ENCODE data around the gene GDPD5.

GDPD5 gene

DNA sequence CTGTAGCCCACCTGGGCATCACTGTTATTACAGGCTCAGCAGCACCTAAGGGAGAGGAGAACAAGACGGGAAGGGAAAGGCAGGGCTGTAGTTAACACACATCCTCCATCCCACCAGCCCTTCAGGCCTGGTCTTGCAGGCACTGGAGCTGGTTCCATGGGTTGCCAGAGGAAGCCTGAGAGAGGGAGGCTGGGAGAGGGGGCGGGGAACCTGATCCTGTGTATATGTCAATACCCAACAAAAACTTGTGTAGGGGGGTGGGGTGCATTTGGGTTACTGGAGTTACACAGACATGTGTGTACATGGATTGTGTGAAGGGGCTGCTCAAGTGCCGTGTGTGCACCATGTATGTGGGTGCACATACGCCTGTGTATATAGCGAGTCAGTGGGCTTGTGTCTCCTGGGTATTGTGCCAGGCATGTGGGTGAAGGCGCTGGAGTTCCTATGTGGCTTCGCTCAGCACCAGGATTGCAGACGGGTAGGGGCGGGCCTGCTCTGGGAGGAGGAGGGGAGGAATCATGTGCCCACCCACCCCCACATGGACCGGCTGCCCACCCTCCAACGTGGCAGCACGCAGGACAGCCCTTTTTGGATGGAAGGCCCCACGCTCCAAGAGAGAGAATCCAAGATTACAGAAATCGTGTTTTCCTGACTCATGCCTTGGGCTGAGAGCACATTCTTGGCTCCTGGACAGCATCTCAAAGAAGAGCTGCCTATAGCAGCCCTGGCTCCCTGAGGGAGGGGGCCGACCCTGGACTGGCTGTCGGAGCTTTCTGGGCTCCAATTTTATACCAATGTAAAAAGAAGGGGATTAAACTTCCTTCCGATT is 32.1 kb upstream of the GDPD5 start:
- no peak for DNase-seq

DNA sequence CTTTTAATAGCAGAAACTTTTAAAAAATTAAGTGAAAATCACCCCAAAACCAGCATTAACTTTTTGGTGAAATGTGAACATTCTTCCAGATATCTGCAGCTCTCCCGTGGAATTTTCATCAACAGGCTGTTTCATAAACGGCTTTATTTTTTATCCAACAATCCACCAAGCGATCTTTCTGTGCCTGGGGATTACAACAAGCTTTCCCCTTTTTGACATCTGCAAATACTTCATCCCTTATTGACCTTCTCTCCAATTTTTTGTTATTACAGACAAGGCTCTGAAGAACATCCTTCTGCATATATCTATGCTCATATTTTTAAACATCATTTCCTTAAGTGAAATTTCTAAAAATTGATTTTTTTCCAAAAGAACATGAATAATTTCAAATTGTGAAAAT is 30.5 kb upstream of the GDPD5 start:
- no peak for DNase-seq

DNA sequence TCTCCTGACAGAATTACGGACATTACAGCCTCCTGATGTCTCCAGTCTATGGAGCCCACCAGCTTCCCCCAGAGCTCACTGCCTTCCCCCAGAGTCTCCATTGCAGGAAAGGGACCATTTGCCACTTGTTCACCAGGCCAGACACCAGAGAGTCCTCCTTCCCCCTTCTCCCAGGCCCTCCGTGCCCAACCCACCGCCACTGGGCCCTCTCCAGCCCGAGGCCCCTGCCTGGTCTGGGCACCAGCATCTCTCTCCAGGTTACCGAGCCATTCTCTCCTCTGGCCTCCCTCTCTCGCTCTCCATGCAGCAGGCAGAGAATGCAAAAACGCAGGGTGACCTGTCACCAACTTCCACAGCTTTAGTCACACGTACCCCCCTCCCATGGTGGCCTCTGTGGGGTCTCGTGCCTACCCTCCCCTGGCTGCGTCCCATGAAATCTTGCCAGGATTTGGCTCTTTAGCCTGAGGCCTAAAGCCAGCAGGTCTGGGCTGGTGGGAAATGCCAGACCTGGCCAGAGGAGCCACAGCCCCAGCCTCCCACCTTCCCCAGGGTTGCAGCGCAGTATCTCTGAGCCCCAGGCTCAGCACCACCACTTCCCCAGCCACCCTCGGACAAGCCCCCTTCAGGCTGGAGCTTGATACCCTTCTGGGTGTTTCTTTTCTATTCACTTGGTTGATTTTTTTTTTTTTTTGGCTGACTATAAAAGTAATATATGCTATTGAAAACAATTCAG is 29.5 kb upstream of the GDPD5 start:
- DNase-seq: no peak

DNA sequence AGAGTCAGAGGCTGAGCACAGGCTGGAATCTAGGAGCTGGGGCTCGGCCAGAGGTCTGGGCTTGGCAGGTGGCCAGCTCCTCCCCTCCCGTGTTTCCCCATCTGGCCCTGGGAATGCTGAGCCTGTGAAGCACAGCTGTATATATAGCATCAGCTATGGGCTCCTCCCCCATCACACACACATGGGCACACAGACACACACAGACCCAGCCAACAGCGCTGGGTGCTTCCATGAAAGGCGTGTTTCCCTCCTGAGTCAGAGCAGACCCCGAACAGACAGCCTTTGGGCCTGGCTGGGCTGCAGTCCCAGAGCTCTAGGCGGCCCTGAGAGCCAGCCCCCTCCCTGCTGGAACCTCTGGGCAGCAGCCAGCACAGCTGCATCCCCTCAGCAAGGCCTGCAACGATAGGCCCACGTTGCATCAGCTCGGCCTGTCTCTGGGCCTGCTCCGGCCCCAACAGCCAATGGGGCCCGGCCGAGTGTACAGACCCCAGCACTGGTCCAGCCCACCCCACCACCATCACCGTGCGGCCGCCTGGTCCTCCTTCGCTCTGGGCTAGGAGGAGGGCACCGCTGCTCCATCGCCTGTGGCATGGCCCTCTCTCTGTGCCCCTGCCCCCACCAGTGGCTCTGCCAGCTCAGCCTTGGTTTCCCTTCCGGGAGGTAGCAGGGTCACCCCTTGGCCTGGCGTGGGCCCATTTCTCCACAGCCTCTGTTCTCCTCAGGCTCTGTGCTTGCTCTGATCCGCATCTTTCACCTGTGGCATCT is 28.7 kb upstream of the GDPD5 start:
- DNase-seq: no peak

DNA sequence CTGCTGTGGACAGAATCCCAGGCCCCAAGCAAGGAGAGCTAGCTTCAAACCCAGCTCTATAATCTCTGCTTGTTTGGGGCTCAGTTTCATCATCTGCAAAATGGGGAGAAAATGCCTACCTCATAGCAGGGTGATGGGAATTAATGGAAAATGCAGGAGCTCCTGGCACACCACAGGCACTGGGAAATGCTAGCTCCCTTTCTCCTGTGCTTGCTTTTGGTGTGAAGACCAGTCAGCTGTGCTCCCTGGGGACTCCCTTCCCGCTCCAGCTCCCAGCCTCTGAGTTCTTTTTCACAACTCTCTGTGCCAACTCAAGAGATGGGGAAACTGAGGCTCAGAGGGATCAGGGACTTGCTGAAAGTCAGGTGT is 28.1 kb upstream of the GDPD5 start:
- DNase-seq: no peak

DNA sequence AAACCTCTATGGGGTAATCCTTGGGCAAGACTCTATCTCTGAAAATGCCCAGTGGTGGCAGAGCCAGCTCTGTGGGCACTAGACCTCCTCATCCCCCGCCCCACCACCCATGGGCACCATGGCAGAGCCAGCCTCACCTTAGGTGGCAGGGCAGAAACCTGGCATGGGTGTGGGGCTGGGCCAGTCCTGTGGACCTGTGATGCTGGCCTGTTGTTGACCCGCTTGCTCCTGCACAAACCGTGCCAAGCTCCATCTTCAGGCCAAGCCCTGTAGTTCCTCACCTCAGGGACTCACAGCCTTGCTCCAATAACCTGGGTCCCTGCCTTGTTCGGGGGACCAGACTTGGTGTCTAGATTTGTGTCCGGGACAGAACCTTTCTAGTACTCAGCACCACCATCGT is 27.4 kb upstream of the GDPD5 start:
- DNase-seq: no peak

DNA sequence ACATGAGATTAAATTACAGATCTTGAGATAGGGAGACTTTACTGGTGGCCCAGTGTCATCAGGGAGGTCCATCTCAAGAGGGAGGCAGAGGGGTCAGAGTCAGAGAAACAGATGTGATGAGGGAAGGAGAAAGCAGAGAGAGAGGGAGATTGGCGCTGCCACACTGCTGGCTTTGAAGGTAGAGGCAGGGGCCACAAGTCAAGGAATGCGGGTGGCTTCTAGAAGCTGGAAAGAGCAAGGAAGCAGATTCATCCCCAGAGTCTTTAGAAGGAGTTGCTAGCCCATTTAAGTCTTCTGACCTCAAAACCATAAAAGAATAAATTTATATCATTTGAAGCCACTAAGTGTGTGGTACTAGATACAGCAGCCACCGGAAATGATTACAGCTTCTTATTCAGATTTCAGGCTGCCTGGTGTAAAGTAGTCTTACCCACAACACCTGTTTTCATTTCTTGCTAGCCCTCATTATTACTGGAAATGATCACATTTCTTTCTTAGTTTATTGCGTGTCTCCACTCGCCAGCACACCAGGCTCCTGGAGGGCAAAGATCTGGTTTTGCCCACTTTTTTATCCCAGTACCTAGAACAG is 23.7 kb upstream of the GDPD5 start:
- DNase-seq: no peak

DNA sequence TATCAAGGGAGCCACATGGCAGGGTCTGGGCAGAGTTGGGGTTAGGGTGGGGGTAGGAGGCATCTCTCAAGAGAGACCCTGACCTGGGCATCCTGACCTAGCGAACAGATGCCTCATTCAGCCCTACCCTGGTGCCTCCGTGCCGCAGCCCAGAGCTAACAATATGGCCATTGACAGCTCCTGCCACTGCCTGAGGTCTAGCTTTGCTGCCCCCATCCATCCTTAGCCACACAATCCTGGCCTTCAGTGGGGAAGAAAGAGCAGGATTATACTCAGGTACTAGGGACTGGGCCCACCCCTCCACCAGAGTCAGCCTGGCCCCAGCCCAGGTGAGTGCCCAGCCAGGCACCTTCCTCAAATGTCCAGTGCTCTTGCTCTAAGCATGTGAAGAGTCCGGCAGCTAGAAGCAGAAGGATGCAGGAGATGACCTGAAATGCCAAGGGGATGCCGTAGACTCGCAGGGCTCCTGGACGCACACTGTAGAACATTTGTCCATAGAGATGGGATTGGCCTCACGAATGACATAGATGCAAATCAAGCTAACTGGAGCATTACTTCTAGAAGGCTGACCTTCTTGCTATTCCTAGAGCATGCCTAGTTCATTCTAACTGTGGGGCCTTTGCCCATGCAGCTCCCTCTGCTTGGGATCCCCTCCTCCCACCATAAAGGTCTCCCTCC is 23.0 kb upstream of the GDPD5 start:
- no peak for DNase-seq

DNA sequence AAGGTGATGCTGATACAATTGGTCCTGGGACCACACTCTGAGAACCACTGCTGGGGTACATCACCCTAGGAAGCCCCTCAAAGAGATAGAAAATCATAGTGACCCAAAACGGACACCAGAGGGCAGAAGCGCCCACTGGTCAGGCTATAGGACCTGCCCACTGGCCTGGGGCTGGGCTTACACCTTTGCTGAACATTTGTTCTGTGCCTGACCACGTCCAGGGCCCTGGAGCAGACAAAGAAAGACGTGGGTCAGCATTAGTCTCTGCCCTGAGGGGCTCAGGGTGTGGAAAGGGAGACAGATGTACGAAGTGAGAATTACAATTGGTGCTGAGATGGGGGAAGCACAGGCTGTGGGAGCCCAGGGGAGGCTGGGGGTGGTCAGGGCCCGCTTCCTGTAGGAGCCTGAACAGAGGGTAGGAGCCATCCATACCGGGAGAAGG is 21.9 kb upstream of the GDPD5 start:
- DNase-seq: no peak

DNA sequence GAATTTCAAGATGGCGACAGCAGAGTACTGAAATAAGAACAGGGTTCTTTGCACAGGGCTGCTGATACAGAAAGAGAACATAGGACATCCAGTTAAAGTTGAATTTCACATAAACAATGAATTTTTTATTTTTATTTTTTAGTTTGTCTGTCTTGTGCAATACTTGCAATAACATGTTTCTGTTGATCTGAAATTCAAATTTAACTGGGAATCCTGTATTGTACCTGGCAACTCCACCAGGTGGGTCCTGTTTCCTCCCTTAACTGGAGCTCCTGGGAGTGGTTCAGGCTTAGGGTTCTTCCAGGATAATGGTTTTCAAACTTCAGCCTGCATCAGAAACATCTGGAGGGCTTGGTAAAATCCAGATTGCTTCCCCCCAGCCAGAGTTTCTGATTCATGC is 21.4 kb upstream of the GDPD5 start:
- DNase-seq: no peak

DNA sequence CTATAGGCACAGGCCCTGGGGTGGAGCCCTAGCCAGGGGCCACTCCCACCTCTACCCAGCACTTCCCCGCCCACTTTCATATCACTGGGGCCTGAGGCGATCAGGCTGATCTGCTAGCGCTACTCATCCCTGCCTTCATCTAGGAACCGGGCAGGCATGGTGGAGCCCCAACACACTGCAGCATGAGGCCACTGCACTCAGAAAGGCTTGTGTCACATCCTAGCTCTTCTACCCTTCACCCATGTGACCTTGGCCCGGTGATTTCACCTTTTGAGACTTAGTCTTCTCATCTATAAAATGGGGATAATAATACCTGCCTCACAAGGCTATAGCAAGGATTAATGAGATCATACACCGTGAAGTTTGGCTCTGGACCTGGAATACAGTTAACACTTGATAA is 18.1 kb upstream of the GDPD5 start:
- no peak for DNase-seq

DNA sequence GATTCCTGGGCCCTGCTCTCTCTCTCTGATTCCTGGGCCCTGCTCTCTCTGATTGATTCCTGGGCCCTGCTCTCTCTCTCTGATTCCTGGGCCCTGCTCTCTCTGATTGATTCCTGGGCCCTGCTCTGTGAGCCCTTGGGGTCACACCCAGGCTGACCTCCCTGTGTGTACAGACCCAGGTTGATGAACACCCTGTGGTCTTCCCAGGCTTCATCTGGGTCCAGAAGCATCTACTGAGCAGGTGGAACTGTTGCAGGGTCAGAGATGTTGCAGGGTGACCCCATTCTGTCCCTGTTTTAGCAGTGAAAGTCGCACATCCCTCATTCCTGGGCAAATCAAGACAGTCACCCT is 16.3 kb upstream of the GDPD5 start:
- DNase-seq: no peak

DNA sequence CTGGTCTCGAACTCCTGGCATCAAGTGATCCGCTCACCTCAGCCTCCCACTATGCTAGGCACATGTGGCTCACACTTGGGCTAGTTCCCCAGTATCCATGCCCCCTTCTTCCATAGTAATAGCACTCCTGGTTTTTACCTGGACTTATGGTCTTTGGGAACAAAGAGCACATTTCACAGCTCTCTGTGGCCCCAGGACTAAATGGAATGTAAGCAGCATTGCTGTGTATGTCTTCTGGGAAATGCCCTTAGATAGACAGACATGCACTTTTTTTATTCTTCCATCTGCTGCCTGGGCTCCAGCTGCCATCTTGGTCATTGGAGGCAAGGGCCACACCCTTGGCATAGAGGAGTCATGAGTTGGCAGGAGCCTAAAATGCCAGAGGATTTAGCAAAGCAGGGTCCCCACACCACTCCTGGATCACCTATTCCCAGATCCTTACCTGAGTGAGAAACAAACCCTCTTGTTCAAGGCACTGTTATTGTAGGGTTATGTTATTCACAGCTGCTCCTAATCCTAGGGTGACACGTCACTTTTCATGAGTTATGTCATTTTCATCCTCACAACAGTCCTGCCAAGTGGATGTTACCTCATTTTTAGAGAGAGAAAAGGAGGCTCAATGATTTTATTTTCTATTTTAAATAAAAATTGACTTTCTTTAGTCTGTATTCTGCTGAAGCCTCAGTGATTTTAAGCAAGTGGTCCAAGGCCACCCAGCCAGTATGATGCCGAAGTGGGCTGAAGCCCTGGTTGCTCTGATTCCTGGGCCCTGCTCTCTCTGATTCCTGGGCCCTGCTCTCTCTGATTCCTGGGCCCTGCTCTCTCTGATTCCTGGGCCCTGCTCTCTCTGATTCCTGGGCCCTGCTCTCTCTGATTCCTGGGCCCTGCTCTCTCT is 15.7 kb upstream of the GDPD5 start:
- no peak for DNase-seq

DNA sequence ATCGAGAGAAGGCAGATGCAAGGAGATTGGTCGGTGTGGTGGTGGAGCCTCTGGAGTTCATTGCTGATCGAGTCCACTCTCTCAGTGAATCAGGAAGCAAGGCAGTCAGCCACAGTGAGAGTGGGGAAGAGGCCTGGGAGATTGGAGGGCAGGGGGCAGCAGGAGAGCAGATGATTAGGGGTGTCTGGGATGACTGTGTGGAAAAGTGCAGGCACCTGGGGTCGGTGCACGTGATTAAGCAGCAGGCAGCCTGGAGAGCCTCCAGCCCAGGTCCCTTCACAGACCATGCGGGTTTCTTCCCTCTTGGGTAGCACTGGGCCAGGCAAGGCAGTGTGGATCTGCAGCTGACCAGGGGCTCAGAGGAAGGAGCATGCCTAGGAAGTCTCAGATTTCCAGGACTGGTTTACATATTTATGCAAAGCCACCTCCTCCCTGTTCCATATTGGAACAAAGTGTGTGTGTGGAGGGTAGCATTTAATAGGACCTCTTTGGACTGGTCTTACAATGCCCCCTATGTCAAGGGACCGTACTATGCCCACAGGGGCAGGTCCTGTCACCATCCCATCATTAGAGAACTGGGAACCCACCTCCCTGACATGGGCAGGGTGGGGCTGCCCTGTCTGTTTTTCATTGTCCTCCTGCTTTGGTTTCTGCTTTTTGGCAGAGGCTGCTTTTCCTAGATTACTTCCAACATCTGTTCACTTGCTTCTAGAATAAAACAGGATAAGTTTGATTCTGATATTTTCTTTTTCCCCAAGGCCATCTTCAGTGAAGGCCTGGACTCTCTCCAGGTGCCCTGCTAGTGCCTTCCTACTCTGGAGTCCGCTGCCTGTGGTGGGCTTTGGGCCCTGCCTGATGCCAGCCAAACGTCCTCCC is 14.0 kb upstream of the GDPD5 start:
- no peak for DNase-seq

DNA sequence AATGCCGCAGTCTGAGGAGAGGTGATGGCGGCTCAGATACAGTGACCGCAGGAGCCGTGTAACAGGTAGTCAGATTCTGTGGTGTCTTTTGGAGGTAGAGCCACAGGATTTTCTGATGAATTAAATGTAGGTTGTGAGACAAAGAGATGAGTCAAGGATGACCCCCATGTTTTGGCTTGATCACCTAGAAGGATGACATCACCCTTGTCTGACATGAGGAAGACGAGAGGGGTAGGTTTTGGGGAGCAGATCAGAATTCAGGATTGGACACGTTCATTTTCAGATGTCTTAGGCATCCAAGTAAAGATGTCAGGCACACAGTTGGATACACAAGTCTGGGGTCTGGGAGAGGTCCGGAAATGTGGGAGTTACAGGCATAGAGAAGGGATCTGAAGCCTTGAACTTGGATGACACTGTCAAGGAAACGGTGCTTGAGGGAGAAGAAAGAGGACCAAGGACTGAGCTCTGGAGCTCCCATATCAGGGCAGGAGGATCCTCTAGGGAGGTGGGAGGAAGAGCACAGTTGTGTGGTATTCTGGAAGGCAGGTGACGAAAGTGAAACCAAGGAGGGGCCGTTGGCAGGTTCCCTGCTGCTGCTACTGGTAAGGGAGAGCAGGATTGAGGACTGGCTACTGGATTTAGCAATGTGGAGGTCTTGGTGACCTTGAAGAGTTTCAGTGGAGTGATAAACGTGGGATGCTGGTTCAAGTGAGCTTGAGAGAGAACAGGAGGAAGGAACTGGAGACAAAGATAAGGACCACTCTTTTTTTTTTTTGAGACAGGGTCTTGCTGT is 12.6 kb upstream of the GDPD5 start:
- no peak for DNase-seq

DNA sequence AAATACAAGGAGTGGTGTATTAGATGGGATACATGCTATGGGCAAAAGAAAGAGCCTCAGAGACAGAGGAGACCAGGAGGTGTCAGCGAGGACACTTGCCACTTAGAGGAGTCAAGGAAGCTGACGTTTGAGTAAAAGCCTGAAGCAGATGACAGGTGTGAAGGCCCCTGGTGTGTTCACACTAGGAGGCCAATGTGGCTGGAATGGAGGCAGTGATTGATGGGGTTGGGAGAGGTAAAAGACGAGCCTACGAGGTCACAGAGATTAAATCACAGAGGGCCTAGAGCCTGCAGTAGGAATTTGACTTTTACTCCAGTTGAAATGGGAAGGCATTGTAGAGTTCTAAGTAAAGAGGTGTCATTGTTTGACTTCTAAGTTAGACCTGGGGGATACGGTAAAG is 12.0 kb upstream of the GDPD5 start:
- DNase-seq: no peak

DNA sequence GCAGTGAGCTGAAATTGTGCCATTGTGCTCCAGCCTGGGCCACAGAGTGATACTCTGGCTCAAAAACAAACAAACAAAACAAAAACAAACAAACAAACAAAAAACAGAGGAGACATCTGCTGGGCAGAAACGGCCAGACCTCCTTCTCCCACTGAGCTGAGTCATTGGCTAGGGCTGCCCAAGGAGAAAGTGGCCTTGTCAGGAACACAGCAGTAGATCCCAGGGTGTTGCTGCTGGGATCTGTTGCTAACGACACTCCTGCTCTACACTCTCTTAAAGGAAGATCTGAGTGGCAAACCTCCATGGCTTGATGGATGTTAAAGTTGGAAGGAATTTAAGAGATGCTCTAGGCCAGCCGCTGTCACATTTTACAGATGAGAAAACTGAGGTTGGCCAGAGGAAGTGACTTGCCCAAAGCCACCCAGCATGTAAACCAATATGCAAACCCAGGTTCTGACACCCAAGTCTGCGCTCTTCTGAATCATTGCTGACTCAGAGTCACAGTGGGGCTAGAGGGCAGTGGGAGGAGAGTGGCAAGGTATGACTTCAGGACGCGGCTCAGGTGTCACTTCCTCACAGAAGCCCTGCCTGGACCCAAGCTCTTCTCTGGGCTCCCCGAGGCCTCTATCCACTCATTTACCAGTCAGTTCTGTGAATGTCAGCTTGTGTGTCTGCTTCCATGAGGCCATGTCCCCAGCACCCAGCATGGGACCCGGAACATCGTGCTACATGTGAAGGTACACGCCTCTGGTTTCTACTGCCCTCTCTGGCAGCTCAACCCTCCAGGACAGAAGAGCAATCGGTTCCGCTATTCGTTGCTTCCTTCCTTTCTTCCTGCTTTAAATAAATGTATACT is 11.3 kb upstream of the GDPD5 start:
- DNase-seq: peak; percentile 58

DNA sequence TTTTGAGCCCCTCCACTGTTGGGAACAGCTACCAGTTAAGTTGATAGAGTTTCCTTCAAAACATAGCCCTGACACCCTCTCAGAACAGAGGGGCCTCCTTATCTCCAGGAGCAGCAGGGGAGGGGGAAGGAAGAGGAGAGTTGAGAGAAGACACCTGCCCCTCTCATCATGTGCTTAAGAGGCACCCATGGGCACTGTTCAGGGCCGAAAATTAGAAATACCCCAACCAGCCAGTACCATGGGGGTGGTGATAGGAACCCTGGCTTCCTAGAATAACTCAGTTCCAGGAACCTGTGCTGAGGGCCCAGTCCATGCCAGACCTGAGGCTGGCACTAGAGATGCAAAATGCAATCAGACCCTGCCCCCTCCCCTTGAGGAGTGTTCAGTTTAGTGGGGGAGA is 9.3 kb upstream of the GDPD5 start:
- no peak for DNase-seq

Measured in activated CD4-positive, CD25-positive, alpha-beta regulatory T cell treated with anti-CD3 and anti-CD28 coated beads, Interleukin-2, amount 50 U/mL, for 72 hours (primary cell).